Measurements from ENCODE around the gene HPSE. TPM values are rescaled to one million over a fixed set of nuclear protein-coding genes. Genes with fewer than 3 reads are reported as not detected.
A peak's percentile ranks its signal among the peaks of the same experiment; 100 is the strongest.

HPSE gene
- total RNA-seq, 1 donor from 2014 or later, result 0.69 TPM

- TF ChIP-seq, protein P1, sequence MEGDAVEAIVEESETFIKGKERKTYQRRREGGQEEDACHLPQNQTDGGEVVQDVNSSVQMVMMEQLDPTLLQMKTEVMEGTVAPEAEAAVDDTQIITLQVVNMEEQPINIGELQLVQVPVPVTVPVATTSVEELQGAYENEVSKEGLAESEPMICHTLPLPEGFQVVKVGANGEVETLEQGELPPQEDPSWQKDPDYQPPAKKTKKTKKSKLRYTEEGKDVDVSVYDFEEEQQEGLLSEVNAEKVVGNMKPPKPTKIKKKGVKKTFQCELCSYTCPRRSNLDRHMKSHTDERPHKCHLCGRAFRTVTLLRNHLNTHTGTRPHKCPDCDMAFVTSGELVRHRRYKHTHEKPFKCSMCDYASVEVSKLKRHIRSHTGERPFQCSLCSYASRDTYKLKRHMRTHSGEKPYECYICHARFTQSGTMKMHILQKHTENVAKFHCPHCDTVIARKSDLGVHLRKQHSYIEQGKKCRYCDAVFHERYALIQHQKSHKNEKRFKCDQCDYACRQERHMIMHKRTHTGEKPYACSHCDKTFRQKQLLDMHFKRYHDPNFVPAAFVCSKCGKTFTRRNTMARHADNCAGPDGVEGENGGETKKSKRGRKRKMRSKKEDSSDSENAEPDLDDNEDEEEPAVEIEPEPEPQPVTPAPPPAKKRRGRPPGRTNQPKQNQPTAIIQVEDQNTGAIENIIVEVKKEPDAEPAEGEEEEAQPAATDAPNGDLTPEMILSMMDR (conservative IDR thresholded peaks at IDR 0.05; ENCODE audit: low read depth, low read length), result no peak
- DNase-seq (ENCODE audit: low read depth), result no peak
- no peak overlapping the region for H3K4me3 ChIP-seq (ENCODE audit: low read depth, low read length)
Observed at GRCh38 chr4:83269256-83269655, 65.4 kb downstream of the HPSE start.

DNA sequence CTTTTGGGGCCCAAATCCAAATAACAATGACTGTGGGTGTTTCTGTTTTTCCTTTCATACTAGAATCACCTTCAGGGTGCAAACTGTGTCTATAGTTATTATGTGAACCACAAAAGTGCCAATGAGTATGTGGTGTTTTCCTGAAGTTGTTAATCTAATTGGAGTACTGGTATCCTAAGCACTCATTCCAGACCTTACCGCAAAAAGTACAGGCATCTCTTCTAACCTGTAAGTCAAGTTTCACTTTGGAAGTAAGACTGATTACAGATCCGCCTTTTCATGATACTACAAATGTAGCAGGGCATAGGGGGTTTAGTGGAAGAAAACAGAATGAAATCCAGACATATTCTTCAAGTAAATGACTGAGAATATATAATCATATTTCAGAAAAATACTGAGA is 66.2 kb downstream of the HPSE start:
- TF ChIP-seq, protein P1 (conservative IDR thresholded peaks at IDR 0.05; ENCODE audit: low read depth, low read length), result no peak
- no peak overlapping the region for H3K4me3 ChIP-seq (ENCODE audit: low read depth, low read length)
- no peak for DNase-seq (ENCODE audit: low read depth)

GRCh38 chr4:83267830-83268475 is 66.7 kb downstream of the HPSE start:
- DNase-seq (ENCODE audit: low read depth), result no peak
- TF ChIP-seq, protein P1 (conservative IDR thresholded peaks at IDR 0.05; ENCODE audit: low read depth, low read length), result no peak

DNA sequence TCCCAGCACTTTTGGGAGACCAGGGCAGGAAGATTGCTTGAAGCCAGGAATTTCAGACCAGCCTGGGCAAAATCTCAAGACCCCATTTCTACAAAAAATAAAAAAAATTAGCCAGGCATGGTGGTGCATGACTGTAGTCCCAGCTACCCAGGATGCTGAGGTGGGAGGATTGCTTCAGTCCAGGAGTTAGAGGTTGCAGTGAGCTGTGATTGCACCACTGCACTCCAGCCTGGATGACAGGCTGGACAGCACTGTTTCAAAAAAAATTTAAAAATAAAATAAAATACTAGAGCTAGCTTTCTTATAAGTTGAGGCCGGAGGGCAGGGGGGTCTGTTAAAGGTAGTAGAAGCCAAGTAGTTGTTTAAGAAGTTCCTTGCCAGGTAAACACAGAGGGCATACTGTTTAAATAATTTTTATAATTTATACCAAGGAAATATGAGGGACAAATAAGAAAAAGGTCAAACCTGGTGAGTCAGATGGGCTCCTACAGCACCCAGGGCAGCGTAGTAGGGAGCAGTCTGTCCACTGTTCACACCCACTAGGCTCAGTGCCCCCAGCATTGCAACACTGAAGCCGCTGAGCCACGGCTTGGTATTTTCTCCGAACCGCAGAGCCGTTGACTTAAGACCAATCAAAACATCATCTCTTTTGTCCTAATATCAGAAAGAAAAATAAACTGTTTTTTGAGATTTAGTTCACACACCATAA is 67.4 kb downstream of the HPSE start:
- H3K4me3 ChIP-seq (ENCODE audit: low read depth, low read length), result no peak overlapping the region
- TF ChIP-seq, protein P1 (conservative IDR thresholded peaks at IDR 0.05; ENCODE audit: low read depth, low read length), result no peak
- peak; percentile 42 for DNase-seq (ENCODE audit: low read depth)

More at GRCh38 chr4:83267830-83268475, 66.7 kb downstream of the HPSE start:
- H3K4me3 ChIP-seq (ENCODE audit: low read depth, low read length), result no peak overlapping the region

- TF ChIP-seq, protein P1 (conservative IDR thresholded peaks at IDR 0.05; ENCODE audit: low read depth, low read length), result no peak
- DNase-seq (ENCODE audit: low read depth), result no peak
- no peak overlapping the region for H3K4me3 ChIP-seq (ENCODE audit: low read depth, low read length)
Observed at GRCh38 chr4:83266689-83267088, 68.0 kb downstream of the HPSE start.

DNA sequence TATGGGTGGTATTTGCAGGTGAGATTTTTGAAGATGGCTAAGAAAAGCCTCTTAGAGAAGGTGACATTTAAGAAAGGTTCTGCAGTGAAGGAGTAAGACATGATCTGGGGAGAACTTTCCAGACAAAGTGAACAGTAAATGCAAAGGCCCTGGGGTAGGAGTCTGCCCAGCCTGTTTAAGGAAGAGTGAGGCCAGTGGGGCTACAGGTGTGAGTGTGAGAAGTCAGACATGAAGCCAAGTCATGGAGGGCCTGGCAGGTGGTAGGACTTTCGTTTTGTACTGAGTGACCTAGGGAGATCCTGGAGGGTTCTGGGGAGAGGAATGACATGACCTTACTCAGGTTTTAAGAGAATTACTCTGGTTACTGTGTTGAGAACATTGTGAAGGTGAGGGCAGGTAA is 71.5 kb downstream of the HPSE start:
- DNase-seq (ENCODE audit: low read depth), result no peak
- no peak overlapping the region for H3K4me3 ChIP-seq (ENCODE audit: low read depth, low read length)
- TF ChIP-seq, protein P1 (conservative IDR thresholded peaks at IDR 0.05; ENCODE audit: low read depth, low read length), result no peak
